NOMO-1 treated with DMSO at 0.1 percent for 48 hours (cell line): Measurements from ENCODE around the gene TET3.
"Not testable (repeated sequence)": the region's sequence is repeated elsewhere in the genome, so short reads cannot be mapped to it uniquely, and the experiment has no call there.

Experiments
- DNase-seq: peaks from one replicate; lab custom pipeline; 2025; ENCODE audit not compliant: unreplicated experiment; lab: John Stamatoyannopoulos, UW

Gene TET3

GRCh38 chr2:73984203-73984921 is at the start of gene TET3:
Gene TET3 (plus strand): TSS chr2:73984910. CDS start chr2:73986404, 1,494 bp downstream.
- no peak for DNase-seq

- no peak for DNase-seq
These were observed 49.1 kb upstream of the TET3 start for GRCh38 chr2:73935641-73936040.

- DNase-seq: no peak
These were observed 47.4 kb upstream of the TET3 start for GRCh38 chr2:73937103-73937885.

DNA sequence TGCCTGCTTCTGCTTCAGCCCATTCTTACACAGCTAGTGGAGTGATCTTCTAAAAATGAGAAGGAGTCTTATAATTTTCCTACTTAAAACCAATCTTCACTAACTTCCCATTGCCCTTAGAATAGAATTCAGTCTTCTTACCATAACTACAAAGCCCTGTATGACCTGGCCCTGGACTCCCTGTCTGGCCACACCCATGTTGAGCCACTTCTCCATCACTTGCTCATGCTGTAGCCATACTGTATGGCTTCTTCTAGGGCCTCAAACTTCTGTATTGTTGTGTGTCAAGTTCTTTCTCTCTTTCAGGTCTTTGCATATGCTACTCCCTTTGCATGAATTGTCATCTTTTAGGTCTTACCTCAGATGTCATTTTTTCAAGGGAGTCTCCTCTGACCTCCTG is 46.8 kb upstream of the TET3 start:
- no peak for DNase-seq

DNA sequence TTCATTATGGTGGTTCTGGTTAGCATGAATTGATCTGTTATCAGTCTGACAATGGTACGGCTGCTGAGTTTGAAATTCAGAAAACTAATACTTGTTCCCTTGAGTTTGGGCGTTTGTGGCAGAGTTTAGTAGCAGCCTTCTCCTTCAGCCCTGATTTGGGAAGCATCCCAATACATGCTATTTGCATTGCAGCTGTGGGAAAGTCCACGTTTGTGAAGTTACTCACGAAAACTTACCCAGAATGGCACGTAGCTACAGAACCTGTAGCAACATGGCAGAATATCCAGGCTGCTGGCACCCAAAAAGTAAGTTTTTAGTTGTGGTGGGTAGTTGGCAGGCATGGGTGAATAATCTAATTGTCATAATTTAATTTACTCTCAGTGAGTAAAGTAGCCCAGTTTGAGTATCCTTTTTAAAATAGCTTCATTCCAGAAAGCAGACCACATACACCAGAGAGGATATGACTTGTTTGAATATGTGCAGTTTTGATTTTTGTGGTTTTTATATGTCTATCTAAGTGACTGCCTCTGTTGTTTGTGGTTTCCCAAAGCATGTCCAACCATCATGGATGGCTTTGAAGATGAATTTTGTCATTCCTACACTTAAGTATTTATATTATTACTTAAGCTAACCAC is 45.9 kb upstream of the TET3 start:
- no peak for DNase-seq

DNA sequence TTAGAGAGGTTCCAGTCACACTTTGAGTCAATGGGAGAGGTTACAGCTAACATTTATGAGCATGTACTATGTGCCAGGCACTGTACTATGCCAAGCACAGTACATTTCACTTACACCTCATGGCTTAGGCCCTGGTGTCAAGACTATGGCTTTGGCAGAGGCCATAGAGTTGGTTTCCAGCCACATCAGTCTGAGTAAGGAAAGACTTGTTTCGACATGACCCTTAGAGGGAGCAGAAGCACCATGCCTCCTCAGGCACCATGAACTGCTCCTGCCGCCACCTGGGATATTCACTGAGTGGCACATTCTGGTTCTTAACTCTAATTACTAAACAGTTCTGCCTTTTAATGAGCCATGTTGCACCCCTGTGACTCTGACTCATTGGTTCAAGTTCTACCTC is 45.3 kb upstream of the TET3 start:
- peak; percentile 12 for DNase-seq

- DNase-seq: not testable (repeated sequence)
These were observed 44.6 kb upstream of the TET3 start for GRCh38 chr2:73940066-73940465.

DNA sequence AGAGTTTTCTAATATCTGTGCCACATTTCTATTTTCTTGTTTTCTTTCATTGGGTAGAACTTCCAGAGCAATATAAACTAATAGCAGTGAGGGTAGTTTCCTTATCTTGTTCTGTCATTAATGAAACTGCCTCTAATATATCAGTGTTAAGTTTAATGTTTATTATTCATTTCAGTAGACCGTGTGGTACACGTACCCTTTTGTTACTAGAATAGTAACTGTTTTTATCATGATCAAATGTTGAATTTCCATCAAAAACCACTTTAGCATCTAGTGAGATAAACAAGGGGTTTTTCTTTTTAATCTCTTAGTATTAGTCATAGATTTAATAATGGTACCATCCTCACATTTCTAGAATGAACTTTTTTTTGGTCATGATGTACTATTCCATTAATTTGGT is 42.0 kb upstream of the TET3 start:
- no peak for DNase-seq

- DNase-seq: no peak
These were observed 40.0 kb upstream of the TET3 start for GRCh38 chr2:73944714-73945113.

- no peak for DNase-seq
These were observed 38.5 kb upstream of the TET3 start for GRCh38 chr2:73946215-73946614.

- DNase-seq: no peak
These were observed 38.0 kb upstream of the TET3 start for GRCh38 chr2:73946666-73947065.

DNA sequence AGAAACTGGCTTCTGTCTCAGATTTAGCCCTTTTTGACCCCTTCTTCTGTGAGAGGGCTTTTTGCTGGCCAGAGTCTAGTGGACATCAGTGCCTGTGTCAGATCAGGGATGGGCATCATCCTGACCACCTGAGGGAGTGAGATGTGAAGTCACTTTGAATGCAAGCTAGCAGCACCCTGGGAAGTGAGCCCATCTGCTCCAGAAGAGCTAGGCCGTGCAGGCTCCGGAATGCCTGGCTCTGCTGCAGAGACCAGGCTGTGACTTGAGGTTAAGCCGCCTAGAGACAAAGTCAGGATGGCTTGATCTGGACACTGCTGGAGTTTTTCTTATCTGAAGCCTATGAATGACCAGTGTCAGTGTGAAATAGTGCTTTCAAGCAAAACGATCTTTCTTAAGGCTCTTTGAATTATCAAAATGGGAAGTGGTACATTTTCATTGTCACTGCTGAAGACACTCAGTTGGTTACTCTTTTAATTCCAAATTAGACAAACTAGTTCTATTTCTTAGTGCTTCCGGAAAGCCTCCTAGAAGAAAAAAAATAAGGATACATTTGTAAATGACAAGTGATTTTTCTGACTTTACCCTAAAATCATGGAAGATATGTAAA is 37.2 kb upstream of the TET3 start:
- peak; percentile 36 for DNase-seq

DNA sequence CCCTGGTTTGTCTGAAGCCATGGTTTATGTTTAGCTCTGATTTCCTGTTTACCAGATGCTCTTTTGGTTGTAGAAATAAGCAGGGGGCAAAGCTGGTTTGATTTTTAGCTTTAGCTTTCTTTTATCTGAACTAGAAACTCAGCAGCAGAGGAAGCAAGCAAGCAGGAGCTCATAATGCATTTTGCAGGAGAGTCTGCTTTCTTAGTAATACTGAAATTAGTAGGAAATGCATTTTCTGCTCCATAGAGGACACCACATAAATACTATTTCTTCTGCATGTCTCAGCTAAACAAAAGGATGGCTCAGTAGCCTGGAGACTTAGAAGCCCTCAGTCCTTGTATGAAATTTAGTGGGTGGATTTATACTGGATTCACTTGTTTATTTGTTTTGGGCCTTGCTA is 34.9 kb upstream of the TET3 start:
- DNase-seq: no peak

- DNase-seq: peak; percentile 19
These were observed 31.9 kb upstream of the TET3 start for GRCh38 chr2:73952499-73953446.

GRCh38 chr2:73956218-73956865 is 28.4 kb upstream of the TET3 start:
- no peak for DNase-seq

DNA sequence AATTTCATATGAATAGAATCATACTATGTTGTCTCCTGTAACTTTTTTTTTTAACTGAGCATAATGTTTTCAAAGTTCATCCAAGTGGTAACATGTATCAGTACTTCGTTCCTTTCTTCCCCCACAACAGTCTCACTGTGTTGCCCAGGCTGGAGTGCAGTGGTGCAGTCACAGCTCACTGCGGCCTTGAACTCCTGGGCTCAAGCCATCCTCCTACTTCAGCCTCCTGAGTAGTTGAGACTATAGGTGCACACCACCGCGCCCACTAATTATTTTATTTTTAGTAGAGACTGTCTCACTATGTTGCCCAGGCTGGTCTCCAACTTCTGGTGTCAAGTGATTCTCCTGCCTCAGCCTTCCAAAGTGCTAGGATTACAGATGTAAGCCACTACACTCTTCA is 23.4 kb upstream of the TET3 start:
- no peak for DNase-seq

DNA sequence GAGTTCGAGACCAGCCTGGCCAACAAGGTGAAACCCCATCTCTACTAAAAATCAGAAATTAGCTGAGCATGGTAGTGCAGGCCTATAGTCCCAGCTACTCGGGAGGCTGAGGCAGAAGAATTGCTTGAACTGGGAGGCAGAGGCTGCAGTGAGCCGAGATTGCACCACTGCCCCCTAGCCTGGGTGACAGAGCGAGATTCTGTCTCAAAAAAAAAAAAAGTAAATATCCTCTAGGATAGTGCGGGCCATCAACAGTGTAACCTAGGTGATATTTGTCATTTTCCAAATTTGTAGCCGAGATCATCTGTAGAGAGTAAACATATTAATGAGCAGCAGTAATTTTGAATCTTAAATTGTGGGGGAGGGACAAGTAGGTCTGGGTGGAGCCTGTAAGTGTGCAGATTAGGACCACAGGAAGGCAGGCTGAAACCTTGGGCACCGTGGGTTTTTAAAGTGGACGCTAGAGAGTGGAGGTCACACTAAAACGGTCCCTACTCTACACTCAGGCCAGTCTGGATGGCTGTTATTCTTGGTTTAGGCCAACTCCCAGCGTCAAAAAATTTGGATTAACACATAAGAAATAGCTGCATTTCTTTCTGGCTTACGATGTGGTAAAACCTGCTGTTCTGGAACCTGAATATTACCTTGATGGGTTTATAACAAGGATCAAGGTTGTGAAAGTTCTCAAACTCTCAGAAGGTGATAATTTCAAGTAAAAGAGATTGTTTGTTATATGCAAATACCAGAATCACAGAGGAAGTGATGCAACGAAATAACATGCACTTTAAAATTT is 22.7 kb upstream of the TET3 start:
- no peak for DNase-seq

DNA sequence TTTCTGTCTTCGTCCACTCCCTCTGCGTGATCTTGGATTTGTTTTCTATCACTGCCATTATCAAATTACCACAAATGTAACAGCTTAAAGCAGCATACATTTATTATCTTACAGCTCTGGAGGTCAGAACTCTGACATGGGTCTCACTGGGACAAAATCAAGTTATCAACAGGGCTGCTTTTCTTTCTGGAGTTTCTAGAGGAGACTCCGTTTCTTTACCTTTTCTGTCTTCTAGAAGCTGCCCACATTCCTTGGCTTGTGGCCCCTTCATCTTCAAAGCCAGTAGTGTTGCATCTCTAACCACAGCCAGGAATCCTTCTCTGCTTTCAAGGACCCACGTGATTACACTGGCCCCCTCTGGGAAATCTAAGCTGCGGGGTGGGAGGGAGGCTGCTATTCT is 21.9 kb upstream of the TET3 start:
- DNase-seq: no peak
